Common myeloid progenitor, CD34-positive (primary cell): ENCODE measurements around the gene OVAAL. TPM values are rescaled to one million over a fixed set of nuclear protein-coding genes. Genes with fewer than 3 reads are reported as not detected.

ENCODE experiments used
- CTCF ChIA-PET: fragments of 350-600 bp; sonication (Branson Sonifier 250); formaldehyde crosslinking; loops from one replicate; lab custom pipeline; 2021; ENCODE audit warnings: antibody characterized with exemption; lab: Charles Lee
- POLR2A ChIA-PET: fragments of 350-600 bp; sonication (Branson Sonifier 250); formaldehyde crosslinking; loops from one replicate; lab custom pipeline; 2021; ENCODE audit warnings: antibody characterized with exemption; lab: Charles Lee
- DNase-seq, 3 donors: peaks; one replicate each; pipeline versions ENCODE4 v3.0.0 to v3.0.0-alpha.2; 2013
- H3K27ac ChIP-seq, 2 experiments: 1 replicate in 1 of 2; 2 replicates in 1 of 2; pipeline ENCODE4 v1.7.0; 2013; ENCODE audit warnings: inconsistent platforms in 2 of 2, low read length in 2 of 2, mild to moderate bottlenecking in 2 of 2, low read depth in 1 of 2, moderate library complexity in 1 of 2; ENCODE audit not compliant: severe bottlenecking in 2 of 2, insufficient read depth in 1 of 2, poor library complexity in 1 of 2
- H3K27me3 ChIP-seq, 5 experiments: replicated peaks in 2 of 5; 1 replicate in 3 of 5; 2 replicates in 2 of 5; pipeline versions ENCODE4 v1.6.1 to v1.7.0; 2013; ENCODE audit warnings: low read length in 4 of 5, mild to moderate bottlenecking in 2 of 5, moderate library complexity in 2 of 5, inconsistent platforms in 1 of 5; ENCODE audit not compliant: insufficient read depth in 5 of 5, control insufficient read depth in 4 of 5
- H3K36me3 ChIP-seq, 4 experiments: 1 replicate in 2 of 4; 2 replicates in 2 of 4; pipeline versions ENCODE4 v1.6.1 to v1.7.0; 2013; ENCODE audit warnings: low read length in 3 of 4, control low read depth in 1 of 4, mild to moderate bottlenecking in 1 of 4; ENCODE audit not compliant: control insufficient read depth in 4 of 4, insufficient read depth in 4 of 4
- H3K4me1 ChIP-seq, 4 experiments: 1 replicate in 3 of 4; 2 replicates in 1 of 4; pipeline versions ENCODE4 v1.6.1 to v1.7.1; 2013; ENCODE audit warnings: low read length in 3 of 4, mild to moderate bottlenecking in 3 of 4, control low read depth in 1 of 4, inconsistent platforms in 1 of 4, moderate library complexity in 1 of 4; ENCODE audit not compliant: control insufficient read depth in 4 of 4, insufficient read depth in 4 of 4; ENCODE audit errors: control extremely low read depth in 1 of 4
- H3K4me3 ChIP-seq, 7 experiments: 1 replicate in 4 of 7; 2 replicates in 3 of 7; pipeline versions ENCODE4 v1.5.1 to v1.7.0; 2013; ENCODE audit warnings: mild to moderate bottlenecking in 7 of 7, low read length in 6 of 7, moderate library complexity in 6 of 7, inconsistent platforms in 2 of 7, low read depth in 2 of 7, control low read depth in 1 of 7; ENCODE audit not compliant: insufficient read depth in 4 of 7, control insufficient read depth in 1 of 7; ENCODE audit errors: extremely low read depth in 1 of 7
- H3K9me3 ChIP-seq, 5 experiments: 1 replicate in 4 of 5; 2 replicates in 1 of 5; pipeline versions ENCODE4 v1.6.1 to v1.7.1; 2013; ENCODE audit warnings: low read length in 4 of 5, mild to moderate bottlenecking in 2 of 5, inconsistent platforms in 1 of 5, low read depth in 1 of 5, moderate library complexity in 1 of 5; ENCODE audit not compliant: control insufficient read depth in 4 of 5, insufficient read depth in 2 of 5; ENCODE audit errors: control extremely low read depth in 1 of 5
- WGBS: methylation state at CpG from one replicate; pipeline ENCODE4 v1.1.5; 2013; ENCODE audit not compliant: insufficient coverage; 5-methylcytosine and 5-hydroxymethylcytosine counted together
- polyA plus RNA-seq: library from polyadenylated mRNA; unstranded; fragments of 120-200 nt; gene quantifications from one replicate; pipeline ENCODE4 v1.2.1, GENCODE V29; 2013

Gene OVAAL
- polyA plus RNA-seq: not detected

DNA sequence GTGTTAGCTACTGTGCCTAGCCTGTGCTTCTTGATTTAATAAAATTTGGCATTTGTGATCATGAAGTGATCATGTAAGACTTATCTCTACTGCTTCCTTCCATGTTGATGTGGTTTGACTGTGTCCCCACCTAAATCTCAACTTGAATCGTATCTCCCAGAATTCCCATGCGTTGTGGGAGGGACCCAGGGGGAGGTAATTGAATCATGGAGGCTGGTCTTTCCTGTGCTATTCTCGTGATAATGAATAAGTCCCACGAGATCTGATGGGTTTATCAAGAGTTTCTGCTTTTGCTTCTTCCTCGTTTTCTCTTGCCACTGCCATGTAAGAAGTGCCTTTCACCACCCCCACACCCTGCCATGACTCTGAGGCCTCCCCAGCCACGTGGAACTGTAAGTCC lies at the start of gene OVAAL:
OVAAL (plus strand) TSS at position 301 of the 400 bp plus-strand sequence.
- no peak within 1 kb of the TSS for H3K4me3 ChIP-seq
- POLR2A ChIA-PET: no interaction called here
- H3K9me3 ChIP-seq: no peaks in the 10 kb centered on the region
- no peak for DNase-seq
- 94% methylated on average over 5 of the region's 6 CpGs for WGBS
- CTCF ChIA-PET: no interaction called here
- peaks cover 0 to 3% (median 0%) of the 10 kb centered on the region in 4 experiments for H3K4me1 ChIP-seq
- H3K27me3 ChIP-seq: no peaks in the 10 kb centered on the region
- H3K27ac ChIP-seq: no peak within 1 kb of the TSS
- H3K36me3 ChIP-seq: no peaks in the 10 kb centered on the region

DNA sequence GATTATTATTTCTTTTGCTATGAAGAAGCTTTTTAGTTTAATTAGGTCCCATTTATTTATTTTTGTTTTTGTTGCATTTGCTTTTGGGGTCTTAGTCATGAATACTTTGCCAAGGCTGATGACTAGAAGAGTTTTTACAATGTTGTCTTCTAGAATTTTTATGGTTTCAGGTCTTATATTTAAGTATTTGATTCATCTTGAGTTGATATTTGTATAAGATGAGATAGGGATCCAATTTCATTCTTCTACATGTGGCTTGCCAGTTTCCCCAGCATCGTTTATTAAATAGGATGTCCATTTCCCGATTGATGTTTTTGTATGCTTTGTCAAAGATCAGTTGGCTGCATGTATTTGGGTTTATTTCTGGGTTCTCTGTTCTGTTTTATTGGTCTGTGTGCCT lies 47.9 kb upstream of the OVAAL start:
- DNase-seq: no peak
- ChIA-PET CTCF (interaction anchor here (1.1 kb wide), 1 partner anchor 28 kb away, joined by 3 read pairs; no protein-coding TSS in a partner anchor), POLR2A (no interaction called here)
- no peak overlapping the region for H3K27ac ChIP-seq
- no peaks in the 10 kb centered on the region for H3K36me3 ChIP-seq
- H3K9me3 ChIP-seq: no peaks in the 10 kb centered on the region
- no peaks in the 10 kb centered on the region for H3K27me3 ChIP-seq
- no peaks in the 10 kb centered on the region for H3K4me1 ChIP-seq
- WGBS: no CpG with 5 or more reads among the region's 2 CpGs
- no peak overlapping the region for H3K4me3 ChIP-seq

DNA sequence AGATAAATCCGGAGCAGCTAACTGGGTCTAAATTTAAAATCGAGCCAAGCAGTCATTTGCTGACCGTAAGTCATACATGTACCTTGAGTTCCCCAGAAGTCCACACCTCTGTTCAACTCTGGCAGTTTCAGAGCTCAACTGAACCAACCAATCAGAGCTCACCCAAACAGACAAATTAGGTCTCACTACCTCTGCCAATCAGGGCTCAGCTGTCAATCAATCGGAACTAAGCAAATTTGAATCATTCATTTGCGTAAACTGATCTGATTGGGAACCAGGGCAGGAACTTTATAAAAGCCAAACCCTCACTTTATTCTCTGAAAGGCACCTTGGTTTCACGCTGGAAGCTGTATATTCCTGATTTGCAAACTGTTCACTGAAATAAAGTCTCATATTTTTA lies 45.2 kb upstream of the OVAAL start:
- ChIA-PET CTCF (interaction anchor here (1.3 to 4.5 kb wide), 3 partner anchors 10 to 628 kb away, joined by 5 to 70 read pairs (median 11); partner anchors contain the start of gene ACBD6), POLR2A (no interaction called here)
- Histone ChIP-seq H3K36me3 (no peaks in the 10 kb centered on the region), H3K27me3 (no peaks in the 10 kb centered on the region), H3K4me3 (no peak overlapping the region), H3K27ac (no peak overlapping the region), H3K9me3 (no peaks in the 10 kb centered on the region), H3K4me1 (no peaks in the 10 kb centered on the region)
- no peak for DNase-seq
- WGBS: 82% methylated on average over 5 of the region's 6 CpGs

DNA sequence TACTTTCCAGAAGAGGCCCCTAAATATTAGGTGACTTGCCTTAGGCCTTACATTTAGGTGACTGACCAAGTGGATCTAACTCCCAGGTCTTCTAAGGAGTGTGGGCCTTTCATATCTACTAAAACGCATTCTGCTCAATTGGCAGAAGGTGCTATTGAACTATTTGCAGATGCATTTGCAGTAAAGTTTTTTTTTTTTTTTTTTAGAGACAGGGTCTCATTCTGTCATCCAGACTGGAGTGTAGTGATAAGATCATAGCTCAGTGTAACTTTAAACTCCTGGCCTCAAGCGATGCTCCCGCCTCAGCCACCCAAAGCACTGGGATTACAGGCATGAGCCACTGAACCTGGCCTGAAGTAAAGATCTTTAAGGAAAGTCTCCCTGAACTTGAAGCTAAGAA lies 43.4 kb upstream of the OVAAL start:
- POLR2A ChIA-PET: no interaction called here
- no peak for DNase-seq
- Histone ChIP-seq H3K4me3 (no peak overlapping the region), H3K36me3 (no peaks in the 10 kb centered on the region), H3K27ac (no peak overlapping the region), H3K4me1 (peaks cover 0 to 4% (median 2%) of the 10 kb centered on the region in 4 experiments), H3K27me3 (no peaks in the 10 kb centered on the region), H3K9me3 (no peaks in the 10 kb centered on the region)
- 100% methylated on average over 2 of the region's 3 CpGs for WGBS
- CTCF ChIA-PET: interaction anchor here (0.7 to 4.5 kb wide), 16 partner anchors 10 to 357 kb away, joined by 3 to 70 read pairs (median 3); partner anchors contain the start of genes ACBD6 and XPR1

DNA sequence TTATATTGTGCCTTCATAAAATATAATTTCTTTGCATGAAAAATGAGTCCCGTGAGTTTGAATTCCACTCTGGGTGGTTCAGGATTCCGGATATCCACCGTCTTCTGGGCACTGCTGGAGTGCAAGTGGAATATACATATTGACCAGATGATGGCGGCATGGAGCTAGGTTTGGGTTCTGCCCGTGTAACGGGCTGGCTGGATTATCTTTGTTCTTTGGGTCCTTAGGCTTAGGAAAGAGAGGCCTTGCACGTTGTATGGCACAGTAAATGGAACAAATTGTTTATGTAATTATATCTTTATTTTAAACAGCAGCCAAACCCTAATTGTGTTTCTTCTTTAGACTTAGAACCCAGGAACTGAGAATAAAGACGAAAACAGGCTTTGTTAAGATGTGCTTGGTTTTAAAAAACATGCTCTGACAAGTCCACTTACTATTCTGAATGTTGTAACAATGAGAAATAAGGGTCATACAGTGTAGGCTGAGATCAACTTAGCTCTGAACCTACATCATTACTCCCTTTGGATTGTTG lies 42.8 kb upstream of the OVAAL start:
- Histone ChIP-seq H3K4me1 (peaks cover 0 to 4% (median 2%) of the 10 kb centered on the region in 4 experiments), H3K27me3 (no peaks in the 10 kb centered on the region), H3K9me3 (no peaks in the 10 kb centered on the region), H3K27ac (no peak overlapping the region), H3K36me3 (no peaks in the 10 kb centered on the region), H3K4me3 (no peak overlapping the region)
- DNase-seq: peak; percentile 60 to 80 (median 73)
- WGBS: 12% methylated on average over 4 of the region's 8 CpGs
- ChIA-PET POLR2A (interaction anchor here (1.1 kb wide), 1 partner anchor 20 kb away, joined by 5 read pairs; no protein-coding TSS in a partner anchor), CTCF (interaction anchor here (0.6 to 4.5 kb wide), 19 partner anchors 10 to 366 kb away, joined by 3 to 70 read pairs (median 3); partner anchors contain the start of genes ACBD6 and XPR1)

DNA sequence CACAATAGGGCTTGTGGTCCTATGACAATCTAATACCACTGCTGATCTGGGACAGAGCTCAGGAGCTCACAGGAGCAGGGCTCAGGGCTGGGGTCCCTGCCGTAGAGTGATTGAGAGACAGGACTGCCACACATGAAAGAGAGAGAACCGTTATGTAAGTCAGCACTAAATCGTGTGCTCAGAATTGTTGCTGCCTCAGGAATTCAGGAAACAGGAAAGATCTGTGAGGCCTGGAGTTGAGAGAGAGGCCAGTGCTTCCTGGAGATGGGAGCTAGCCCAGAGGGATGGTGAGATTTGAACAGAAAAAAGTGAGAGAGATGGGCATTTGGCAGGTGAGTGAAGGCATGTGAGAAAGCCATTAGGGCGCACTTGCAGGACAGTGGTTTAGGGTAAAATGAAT lies 38.9 kb upstream of the OVAAL start:
- H3K4me3 ChIP-seq: no peak overlapping the region
- POLR2A ChIA-PET: no interaction called here
- H3K27me3 ChIP-seq: no peaks in the 10 kb centered on the region
- DNase-seq: no peak
- no peak overlapping the region for H3K27ac ChIP-seq
- H3K4me1 ChIP-seq: peaks cover 0 to 4% (median 3%) of the 10 kb centered on the region in 4 experiments
- no peaks in the 10 kb centered on the region for H3K36me3 ChIP-seq
- CTCF ChIA-PET: interaction anchor here (1.2 to 3.4 kb wide), 4 partner anchors 8 to 646 kb away, joined by 3 to 21 read pairs (median 4); no protein-coding TSS in a partner anchor
- H3K9me3 ChIP-seq: no peaks in the 10 kb centered on the region
- 29% methylated on average over 4 of the region's 4 CpGs for whole genome bisulfite sequencing

DNA sequence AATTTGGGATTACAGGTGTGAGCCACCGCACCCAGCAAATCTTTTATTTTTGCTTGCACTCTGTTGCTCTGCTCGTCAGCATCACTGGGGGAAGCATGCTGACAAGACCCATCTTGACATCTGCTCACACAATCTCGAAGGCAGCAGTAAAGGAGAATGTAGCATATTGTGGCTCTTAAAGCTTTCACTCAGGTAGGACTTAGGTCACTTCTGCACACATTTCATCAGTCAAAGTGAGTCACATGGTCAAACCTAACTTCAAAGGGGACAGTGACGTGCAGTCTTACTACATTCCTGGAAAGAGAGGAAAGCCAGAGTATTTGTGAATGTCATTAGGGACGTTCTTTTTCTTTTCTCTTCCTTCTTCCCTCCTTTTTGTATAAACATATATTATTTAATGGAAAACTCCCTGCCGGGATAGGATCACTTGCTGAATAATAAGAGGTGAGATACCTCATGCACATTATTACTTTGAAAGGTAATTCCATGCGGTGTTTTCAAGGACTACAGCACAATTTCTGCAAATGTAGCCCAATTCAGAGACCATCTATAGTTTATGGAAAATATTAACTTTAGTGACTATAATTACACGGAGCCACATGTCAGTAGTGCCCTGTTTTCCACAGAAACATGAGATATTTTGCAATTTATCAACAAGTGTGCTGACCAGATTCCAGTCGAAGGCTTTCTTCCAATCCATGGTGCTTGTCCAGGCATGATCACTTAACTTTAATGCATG lies 37.1 kb upstream of the OVAAL start:
- Histone ChIP-seq H3K4me1 (peaks cover 0 to 9% (median 5%) of the 10 kb centered on the region in 4 experiments), H3K36me3 (no peaks in the 10 kb centered on the region), H3K27ac (no peak overlapping the region), H3K27me3 (no peaks in the 10 kb centered on the region), H3K9me3 (no peaks in the 10 kb centered on the region), H3K4me3 (no peak overlapping the region)
- POLR2A ChIA-PET: no interaction called here
- CTCF ChIA-PET: interaction anchor here (1.8 kb wide), 1 partner anchor 340 kb away, joined by 6 read pairs; no protein-coding TSS in a partner anchor
- 93% methylated on average over 3 of the region's 9 CpGs for WGBS
- no peak for DNase-seq
